ENCODE results near the gene ADAMTS12.
"Not testable (repeated sequence)": the region's sequence is repeated elsewhere in the genome, so short reads cannot be mapped to it uniquely, and the experiment has no call there.

The ADAMTS12 gene

DNA sequence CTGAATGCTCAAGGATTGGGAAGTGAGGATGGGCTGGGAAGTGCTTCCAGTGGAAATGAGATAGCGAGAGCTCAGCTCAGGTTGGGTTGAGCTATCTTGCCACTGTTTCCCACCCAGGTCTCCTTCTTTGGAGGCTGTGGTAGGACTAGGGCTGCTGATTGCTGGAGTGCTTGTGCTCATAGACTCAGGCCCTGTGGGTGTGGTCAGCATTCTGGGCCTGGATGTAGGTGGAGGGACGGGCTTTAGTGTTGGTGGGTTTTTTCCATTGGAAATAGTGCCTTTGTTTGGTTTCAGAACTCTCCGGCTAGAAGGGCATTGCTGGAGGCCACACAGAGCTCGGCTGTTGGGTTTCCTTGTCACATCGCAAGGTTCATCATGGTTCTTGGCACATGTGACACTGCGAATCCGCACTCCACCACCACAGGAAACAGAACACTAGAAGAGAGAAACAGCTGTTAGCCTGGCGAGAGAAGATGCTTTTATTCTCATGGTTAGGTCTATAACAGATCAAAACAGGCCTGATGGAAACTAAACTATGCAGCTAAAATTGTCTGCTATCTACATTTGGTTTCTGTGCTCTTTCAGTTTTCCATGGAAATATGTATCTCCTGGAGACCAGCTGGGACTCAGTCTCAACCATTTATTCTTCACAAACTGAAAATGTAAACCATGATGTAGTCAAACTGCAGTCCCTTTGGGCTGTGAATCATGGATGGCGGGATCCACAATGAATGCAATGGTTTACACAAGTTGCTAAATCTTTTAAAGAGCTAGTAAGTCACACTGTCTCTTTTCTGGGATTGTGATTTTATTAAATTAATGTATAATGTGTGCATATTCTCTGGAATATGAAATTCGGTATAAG, 314.8 kb downstream of the ADAMTS12 start:
- no peak for DNase-seq

DNA sequence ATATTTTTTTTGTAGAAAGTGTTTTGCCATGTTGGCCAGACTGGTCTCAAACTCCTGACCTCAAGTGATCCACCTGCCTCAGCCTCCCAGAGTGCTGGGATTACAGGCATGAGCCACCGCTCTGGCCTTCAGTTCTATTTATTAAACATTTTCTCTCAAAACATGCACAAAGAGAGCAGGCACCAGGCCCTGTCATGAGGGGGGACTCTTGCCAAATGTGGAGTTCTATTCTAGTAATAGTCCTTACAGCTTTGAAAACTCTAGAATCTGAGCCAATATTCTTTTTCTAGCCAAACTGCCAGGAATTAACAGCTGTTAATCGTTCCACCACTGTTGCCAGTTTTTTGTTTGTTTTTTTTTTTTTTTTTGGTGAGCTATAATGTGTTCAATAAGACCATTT, 326.5 kb downstream of the ADAMTS12 start:
- no peak for DNase-seq

DNA sequence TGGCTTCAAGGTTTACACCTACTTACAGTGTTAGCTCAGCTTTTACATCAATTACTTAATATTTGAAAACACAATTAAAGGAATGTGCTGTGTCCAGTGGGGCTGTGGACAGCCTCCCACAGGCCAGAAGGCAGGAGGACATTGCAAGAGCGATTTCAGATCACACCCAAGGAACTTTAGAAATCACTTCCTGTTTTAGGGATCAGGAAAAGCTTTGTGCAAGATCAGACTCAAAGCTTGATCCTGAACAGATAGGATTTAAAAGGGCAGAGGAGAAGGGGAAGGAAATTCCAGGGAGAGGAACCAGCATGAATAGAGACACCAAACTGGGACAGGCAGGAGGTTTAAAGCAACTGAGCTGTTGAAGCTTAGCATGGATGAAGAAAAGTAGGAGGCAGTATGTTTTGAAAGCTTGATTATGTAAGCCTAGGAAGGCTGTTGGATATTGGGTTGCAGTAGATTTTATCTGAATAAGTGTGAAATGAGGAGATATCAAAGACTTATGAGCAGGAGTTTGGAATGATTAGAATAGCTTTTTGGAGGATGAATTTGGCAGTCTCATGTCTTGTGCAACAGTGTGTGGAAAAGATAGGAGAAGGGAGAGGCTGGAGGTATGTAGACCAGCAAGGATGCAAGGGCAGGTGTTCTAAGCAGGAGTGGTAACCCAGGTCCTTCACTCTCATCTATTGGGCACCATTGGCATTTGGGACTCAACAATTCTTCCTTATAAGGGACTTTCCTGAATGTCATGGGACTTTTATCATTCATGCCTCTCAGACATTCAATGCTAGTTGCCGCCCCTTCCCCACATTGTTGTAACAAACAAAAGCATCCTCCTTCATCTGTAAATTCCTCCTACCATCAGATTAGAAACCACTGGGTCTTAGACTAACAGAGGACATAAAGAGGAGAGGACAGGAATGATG, 327.5 kb downstream of the ADAMTS12 start:
- no peak for DNase-seq

DNA sequence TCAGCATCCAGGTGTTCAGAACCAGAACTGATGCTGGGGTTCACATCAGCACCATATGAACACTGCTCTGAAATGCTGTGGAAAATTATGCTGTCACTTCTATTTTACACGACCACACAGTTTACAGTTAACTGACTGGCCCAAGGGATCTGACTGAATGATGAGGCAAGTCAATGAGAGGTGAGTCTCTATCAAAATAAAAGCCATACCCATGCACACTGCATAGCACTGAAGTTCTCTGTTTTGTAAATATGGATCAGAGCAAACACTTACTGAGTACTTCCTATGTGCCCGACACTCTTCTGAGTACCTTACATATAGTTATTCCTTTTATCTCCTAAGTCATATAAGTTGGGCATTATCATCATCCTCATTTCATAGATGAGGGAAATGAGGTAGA, 328.3 kb downstream of the ADAMTS12 start:
- no peak for DNase-seq

DNA sequence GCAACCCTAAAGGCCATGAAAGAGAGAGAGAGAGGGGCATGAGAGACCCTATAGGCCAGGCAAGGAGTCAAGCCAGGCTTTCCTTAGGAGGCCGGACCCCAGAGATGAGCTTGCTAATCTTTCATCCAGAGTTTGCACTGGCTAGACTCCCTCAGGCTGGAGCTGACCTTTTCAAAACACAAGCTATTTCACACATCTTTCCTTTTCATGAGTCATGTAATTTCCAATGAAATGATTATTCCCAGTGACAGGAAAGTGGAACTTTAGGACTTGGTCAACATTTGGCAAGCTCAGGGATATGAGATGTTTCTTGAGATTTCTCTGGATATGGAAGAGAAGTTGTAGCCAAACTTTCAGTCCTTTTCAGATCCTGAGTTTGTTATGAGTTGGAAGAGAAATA, 333.3 kb downstream of the ADAMTS12 start:
- DNase-seq = no peak

DNA sequence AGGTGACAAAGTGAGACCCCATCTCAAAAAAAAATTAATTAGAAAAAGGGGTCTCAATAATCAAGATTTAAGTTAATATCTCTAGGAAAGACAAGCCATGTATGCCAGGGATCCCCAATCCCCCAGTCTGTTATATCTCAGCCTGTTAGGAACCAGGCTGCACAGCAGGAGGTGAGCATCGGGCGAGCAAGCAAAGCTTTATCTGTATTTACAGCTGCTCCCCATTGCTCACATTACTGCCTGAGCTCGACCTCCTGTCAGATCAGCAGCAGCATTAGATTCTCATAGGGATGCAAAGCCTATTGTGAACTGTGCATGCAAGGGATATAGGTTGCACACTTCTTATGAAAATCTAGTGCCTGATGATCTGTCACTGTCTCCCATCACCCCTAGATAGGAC, 334.2 kb downstream of the ADAMTS12 start:
- no peak for DNase-seq

DNA sequence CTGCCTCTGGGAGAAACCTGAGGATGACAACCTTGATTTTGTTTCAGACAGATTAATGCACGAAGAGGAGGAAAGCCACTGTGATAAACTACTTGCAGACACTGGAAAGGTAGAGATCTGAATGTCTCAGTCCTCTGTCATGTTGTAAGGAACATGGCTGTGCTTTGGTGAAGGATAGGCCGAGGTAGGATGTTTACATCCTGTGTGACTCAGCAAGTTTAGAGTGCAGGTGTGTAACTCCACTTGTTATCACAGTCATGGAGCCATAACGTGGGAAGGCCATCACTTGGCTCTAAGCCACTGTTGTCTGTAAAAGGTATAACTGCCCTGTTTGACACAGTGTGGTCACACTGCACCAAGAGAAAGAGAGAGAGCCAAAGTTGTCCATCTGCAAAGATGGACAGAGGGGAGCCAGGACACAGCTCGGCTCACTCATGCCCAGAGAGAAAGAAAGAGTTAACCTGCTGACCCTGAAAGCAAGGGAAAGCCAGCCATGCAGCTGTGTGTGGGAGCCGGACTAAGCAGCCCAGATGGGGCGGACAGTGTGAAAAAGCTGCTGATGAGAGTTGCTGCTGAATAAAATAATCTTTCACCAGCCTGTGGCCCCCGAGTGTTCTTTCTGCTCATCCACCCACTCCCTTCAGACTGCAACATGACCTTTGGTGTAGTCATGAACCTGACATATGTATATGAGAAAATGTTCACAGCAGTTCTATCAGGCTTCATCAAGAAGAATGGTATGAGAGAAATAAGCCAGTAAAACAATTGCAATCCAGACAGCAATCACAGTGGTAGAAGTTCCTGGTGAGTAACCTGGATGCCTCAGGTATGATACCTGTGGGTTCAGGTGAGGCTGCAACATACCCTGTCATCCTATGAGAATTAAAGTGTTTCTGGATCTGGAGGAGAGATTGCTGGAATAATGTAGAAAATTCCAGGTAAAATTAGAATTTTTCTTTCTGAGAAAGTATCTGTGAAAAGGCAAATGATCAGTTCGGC, 335.2 kb downstream of the ADAMTS12 start:
- no peak for DNase-seq

DNA sequence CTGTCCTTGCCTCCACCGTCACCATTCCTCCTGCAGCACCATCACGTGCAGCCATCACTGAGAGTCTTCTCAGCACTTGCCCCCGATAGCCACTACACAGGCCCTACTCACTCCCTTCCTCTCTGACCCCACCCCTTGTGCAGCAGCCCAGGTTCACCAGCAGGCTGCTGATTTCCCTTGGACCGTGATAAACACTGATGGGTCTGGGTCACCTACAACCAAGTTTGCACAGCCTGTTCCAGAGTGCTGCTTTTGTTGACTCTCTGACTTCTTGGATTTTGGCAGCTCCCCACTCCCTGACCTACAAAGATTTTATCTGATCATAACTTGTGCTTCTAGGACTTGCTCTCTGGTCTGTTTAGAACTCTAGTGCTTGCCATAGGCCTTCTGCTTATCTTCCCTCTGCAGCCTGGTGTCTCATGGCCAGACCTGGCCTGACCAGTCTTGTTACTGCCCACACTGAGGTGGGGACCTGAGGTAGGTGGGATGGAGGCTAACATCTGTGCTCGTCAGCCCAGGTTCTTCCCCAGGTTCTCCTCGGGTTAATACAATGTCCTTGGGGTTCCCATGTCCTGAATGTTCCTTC, 341.7 kb downstream of the ADAMTS12 start:
- DNase-seq = no peak

DNA sequence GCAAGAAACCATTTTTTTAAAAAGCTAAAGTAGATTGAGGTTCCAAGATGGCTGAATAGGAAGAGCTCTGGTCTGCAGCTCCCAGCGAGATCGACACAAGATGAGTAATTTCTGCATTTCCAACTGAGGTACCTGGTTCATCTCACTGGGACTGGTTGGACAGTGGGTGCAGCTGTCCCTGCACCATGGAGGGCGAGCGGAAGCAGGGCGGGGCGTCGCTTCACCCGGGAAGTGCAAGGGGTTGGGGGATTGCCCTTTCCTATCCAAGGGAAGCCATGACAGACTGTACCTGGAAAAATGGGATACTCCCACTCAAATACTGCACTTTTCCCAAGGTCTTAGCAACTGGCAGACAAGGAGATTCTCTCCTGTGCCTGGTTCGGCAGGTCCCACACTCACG, 352.0 kb downstream of the ADAMTS12 start:
- not testable (repeated sequence) for DNase-seq

DNA sequence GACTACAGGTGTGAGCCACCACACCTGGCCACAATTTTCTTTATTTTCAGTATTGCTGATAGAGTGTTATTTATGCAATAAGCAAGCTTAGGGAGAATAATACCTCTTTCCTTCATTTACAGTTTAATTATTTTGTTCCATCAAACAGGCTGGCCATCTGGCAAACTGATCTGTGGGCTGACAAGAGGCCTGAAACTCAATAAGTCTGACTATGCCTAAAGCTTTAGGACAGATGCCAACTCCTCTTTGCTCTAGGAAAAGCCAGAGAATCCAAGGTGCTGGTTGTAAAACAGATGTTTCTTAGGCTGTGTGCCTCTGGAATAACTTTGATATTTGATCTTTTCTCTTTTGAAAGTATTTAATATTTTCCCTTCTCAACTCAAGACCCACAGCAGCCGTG, 352.6 kb downstream of the ADAMTS12 start:
- DNase-seq = no peak

DNA sequence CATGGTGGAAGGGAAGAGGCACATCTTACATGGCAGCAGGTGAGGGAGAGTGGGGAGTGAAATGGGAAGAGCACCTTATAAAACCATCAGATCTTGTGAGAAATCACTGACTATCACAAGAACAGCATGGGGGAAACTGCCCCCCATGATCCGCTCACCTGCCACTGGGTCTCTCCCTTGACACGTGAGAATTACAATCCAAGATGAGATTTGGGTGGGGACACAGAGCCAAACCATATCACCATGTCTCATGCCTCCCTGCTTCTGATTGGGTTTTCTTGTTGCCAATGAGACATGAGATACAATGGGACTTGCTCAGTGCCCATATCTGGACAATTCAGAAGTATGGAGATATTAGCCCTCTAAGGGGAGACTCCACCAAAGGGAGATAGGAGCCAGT, 353.6 kb downstream of the ADAMTS12 start:
- no peak for DNase-seq

DNA sequence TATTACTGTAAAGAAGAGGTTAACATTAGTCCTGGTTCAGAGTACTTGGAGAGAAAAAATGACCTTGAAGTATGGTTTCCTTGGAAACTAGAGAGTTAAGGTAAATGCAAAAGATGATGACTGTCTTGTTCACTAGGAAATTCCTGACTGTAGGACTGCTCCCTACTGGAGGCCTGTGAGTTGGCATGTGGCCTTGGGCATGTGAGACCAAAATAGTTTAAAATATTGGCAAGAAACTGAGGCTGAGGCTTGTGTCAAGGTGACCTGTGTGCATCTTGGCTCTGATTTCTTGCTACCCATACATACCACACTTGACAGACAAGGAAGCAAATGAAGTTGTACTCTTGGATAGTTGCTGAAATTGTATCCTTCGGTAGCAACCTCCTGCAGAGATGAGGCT, 354.6 kb downstream of the ADAMTS12 start:
- DNase-seq = no peak

DNA sequence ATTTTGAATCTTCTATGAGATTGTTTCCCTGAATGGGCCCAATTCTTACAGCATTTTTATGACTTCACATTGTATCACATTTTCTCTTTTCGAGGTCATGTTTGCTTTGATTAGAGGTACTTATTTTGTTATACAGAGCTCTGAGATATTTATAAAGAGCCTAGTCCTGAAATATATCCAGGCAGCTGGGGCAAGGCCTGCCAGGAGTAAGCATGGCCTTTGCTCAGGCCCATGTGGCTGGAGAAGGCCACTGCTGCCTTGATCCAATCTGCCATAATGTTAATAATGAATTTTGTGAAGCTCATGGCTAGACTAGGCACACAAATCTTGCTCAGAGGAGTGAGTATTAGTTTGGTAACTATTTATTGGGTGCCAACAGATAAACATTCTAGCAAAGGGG, 355.0 kb downstream of the ADAMTS12 start:
- DNase-seq = no peak

DNA sequence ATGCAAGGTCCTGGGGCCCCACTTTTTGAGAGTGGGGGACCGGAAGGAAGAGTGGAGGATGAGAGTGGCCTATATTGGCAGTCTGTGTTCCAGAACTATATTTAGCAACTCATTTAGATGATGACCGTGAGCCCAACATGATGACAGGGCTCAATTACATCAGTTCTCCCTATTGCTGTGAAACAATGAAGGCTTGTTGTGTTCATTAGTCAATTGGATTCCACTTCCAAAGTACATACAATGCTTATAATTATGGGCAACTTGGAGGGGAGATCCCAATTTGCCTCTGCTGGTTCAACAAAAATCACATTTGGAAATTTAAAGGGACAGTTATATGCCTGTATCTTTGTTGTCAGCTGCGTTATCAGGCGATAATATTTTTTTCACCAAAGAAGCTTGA, 360.0 kb downstream of the ADAMTS12 start:
- no peak for DNase-seq

DNA sequence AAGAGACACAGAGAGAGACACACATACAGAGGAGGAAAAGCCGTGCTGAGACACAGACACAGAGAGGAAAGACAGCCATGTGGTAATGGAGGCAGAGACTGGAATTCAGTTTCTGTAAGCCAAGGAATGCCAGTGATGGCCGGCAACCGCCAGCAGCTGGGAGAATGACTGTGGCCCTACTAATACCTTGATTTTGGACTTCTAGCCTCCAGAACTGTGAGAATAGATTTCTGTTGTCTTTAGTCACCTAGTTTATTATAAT, 360.8 kb downstream of the ADAMTS12 start:
- DNase-seq = no peak

DNA sequence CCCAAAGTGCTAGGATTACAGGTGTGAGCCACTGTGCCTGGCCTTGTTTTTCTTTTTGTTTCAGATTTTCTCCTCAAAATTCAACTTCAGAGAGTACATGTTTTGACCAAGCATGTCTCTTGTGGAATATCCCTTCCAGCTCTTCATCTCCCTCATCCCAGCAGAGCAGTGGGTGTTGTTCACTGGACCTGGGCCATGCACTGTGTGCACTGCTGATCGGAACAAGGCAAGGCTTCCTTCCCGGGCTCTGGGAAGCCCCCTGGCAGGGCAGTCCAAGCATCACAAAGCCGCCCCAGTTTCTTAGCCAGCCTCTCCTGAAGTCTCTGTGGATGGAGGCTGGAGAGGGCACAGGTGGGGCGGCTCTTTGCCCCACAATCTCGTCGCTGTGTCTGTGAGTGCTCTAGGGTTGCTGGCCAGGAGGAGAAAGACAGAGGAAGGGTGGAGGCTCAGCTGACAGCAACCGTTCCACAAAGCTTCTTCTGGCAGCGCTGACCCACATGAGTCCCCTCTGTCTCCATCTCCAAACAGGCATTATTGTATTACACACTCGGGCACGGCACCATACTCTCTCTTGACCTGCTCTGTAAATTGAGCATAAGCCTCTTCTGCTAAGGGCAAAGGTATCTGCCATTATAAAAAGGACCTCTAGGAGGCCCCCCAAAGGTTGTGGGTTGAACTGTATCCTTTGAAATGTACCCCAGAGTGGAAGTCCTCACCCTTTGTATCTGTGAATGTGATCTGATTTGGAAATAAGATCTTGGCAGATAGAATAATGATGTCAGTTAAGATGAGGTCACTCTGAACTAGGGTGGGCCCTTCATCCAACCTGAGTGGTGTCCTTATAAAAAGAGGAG, 361.4 kb downstream of the ADAMTS12 start:
- no peak for DNase-seq

DNA sequence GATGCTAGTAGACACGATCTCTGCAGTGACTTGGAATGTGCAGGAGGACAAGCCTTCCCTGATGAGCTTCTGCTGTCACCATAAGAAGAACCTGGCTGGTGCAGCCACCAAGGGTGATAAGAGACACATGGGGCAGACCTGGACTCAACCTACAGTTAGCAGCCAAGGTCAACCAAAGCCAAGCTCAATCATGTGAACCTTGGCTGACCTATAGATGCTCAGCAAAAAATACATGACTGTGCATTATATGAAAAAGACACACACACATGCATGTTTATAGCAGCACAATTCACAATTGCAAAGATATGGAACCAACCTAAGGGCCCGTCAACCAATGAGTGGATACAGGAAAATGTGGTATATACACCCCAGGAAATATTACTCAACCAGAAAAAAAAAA, 364.1 kb downstream of the ADAMTS12 start:
- DNase-seq = no peak

DNA sequence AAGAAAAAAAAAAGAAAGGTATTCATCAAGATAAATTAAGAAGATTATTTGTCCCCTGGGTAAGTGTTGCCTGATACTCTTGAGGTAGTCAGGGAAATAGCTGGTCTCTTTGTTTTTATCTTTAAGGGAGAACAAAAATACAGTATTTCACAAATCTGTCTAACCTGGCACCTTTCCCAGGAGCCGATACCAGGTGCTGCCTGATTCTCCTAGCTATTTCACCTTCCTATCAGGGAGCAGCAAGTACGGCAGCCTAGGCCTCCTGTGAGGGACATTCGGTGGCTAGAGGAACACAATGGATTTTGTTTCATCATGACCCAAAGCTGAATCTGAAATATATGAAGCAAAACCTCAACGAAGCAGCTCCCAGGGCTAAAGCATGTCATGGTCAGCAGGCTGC, 365.0 kb downstream of the ADAMTS12 start:
- no peak for DNase-seq

DNA sequence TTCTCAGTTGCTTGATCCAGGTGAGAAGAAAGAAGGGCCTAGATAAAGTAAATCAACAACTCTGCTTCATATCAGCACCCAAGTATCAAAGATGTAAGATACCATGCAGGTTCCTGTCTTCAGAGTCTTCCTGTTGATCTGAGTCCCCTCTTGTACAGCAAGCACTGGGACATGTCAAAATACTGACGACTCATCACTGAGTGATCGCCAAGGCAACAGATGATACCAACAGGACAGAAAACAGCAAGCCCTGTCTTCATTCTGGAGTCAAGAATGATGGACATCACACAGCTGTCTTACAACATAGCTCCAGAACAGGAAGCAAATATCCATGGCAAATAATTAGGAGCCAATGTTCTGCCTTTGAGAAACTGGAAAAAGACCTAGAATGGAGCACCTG, 367.3 kb downstream of the ADAMTS12 start:
- DNase-seq = no peak

DNA sequence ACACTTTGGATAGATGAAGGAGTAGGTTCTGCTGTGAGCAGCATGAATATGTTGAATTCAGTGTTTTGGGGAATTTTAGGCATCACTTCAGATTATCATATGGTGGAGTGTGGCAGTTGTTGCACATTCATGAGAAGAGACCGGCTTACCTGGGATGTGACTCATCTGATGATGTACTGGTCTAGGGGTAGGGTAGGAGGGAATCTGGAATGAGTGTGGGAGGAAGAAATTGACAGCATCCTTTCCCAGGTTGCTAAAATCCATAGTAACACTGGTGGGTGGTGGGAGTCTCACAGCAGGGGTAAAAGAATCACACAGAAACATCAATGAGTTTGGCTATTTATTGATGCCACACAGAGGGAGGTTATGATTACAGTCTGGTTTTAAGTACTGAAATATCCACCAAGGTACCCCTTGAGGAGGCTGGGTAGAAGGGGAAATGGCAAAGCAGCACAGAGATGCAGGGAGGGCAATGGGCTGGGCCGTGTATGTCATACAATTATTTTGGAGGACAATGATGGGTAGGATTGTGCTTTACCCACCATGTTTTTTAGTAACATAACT, 368.5 kb downstream of the ADAMTS12 start:
- no peak for DNase-seq

DNA sequence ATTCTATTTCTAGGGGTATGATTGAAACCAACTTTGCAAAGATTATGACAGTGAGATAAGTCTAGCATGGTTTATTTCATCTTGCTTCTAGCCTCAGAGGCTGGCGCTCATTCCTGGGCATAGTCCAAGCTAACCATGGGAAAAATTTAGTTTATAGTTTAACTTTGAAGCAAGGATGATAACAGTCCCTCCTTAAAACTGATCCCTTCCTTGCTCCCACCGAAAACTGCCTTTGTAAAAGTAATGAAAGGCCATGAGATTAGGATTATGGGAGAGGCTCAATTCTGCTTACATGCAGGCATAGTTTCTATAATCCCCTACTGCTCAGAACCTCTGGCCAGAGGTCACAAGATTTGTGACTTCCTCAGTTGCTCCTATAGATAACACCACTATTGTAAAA, 375.4 kb downstream of the ADAMTS12 start:
- no peak for DNase-seq

All from CD4-positive, alpha-beta T cell treated with Interleukin-15 for 1 hour (primary cell).